ENCODE data around the gene ZNF716.
"Not testable (repeated sequence)": the region's sequence is repeated elsewhere in the genome, so short reads cannot be mapped to it uniquely, and the experiment has no call there.

The ZNF716 gene

DNA sequence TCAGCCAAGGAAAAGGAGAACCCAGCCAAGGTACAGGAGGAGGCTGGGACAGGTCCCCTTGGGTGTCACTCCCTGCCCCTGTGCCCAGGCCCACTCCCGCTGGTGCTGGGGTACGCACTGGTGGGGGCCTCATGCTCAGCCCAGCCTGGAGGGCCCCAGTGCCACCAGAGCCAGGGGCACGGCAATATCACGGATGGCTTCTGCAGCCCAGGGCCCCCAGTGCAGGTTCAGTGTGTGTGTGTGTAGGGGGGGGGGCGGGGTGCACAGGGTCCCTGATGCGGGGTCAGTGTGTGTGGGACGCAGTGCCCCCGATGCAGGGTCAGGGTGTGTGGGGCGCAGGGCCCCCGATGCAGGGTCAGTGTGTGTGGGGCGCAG, 23.4 kb upstream of the ZNF716 start:
- DNase-seq (ENCODE audit: low read depth in 2 of 2): no peak

DNA sequence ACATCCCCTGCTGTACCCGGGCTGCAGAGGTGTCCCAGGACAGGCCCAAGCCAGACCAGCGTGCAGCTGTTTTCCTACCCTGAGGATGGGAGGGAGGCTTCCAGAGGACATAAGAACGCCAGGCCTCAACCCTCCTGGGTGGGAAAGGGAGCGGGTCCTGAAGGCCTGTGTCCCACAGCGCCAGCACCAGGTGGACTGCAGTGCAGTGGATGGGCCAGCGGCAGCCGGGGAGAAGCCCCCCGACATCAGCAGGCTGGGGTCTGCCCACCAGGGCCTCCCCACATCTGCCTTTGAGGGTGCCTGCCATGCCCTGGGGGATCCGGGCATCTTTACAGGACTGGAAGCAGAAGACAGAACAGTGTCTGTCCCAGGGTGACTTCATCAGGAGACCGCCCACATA, 22.8 kb upstream of the ZNF716 start:
- no peak for DNase-seq (ENCODE audit: low read depth in 2 of 2)

DNA sequence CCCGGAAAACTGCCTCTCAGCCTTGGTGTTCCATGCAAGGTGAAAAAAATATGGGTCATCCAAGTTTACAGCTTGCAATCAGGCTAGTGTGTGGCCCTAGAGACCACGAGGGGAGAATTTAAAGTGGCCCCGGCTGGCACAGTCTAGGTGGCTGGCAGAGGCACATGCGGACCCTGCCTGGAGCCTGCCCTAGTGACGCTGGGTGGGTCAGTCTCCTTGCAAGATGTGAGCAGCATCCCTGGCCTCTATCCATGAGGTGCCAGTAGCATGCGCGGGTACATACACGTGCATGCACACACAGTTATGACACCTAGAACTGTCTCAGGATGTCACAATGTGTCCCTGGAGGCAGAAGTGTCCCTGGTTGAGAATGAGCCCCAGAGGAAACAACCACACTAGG, 22.4 kb upstream of the ZNF716 start:
- no peak for DNase-seq (ENCODE audit: low read depth in 2 of 2)

DNA sequence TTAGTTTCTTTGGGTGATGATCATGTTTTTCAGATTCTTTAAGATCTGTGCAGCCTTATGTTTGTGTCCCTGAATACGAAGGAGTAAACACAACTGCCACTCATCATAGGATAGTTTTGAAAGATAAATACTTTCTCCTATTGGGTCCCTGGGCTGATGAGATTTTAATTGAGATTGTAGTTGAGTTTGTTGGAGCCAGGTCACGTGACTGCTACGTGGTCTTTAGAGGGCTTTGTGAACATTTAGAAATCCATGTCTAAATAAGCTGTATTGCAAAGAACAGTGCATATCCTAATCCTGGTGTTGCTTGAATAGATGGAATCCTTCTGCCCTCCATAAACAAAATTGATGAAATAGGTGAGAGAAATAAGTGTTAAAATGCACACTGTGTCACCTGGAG, 17.4 kb upstream of the ZNF716 start:
- DNase-seq (ENCODE audit: low read depth in 2 of 2): no peak

DNA sequence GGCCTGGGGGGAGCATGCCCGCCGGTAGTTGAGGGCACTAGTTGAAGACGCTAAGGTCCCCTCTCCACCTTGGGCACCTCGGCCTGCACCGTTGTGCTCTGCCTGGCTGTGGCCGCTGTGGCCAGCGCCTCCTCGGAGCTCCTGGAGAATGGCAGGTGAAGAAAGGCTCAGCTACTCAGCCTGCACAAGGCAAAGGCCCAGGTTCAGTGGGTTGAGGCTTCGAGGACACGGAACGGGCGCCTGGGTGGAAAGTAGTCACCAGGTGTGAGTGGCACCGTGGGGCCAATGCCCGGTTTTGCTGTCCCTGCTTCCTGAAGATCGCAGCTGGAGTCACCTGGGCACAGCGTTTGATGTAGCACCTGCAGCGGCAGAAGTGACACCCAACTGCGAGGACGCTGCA, 12.4 kb upstream of the ZNF716 start:
- no peak for DNase-seq (ENCODE audit: low read depth in 2 of 2)

DNA sequence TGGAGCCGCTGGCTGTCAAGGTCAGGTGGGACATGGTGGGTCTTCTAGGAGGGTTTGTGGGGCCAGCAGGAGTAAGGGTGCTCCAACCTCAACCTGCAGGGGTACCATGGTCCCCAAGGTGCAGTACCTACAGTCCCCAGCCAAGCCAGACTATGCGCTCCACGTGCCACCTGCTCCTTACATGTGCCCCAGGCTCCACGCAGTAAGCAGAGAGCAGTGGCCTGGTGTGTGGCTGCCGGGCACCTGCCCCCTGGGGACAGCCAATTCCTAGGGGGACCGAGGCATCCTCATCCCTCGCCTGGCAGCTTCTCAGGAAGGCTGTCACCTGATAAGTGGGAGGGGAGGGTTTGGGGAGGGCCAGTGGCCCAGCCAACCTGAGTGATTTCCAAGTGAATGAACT, 11.7 kb upstream of the ZNF716 start:
- no peak for DNase-seq (ENCODE audit: low read depth in 2 of 2)

DNA sequence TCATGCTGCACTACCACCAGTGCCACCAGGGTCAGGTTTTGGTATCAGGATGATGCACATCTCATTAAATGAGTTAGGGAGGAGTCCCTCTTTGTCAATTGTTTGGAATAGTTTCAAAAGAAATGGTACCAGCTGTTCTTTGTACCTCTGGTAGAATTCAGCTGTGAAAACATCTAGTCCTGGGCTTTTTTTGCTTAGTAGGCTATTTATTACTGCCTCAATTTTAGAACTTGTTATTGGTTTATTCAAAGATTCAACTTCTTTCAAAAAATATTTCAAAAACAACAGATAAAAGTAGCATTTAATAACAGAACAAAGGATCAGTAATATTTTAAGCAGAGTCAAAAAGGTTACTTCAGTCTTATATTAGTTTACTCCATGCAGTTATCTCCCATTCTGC, 6.4 kb upstream of the ZNF716 start:
- DNase-seq (ENCODE audit: low read depth in 2 of 2): no peak

DNA sequence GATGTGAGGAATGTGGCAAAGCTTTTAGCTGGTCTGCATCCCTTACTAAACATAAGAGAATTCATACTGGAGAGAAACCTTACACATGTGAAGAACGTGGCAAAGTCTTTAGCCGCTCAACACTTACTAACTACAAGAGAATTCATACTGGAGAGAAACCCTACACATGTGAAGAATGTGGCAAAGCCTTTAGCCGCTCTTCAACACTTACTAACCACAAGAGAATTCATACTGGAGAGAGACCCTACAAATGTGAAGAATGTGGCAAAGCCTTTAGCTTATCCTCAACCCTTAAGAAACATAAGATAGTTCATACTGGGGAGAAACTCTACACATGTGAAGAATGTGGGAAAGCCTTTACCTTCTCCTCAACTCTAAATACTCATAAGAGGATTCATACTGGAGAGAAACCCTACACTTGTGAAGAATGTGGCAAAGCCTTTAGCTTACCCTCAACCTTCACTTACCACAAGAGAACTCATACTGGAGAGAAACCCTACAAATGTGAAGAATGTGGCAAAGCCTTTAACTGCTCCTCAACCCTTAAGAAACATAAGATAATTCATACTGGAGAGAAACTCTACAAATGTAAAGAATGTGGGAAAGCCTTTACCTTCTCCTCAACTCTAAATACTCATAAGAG, 19.3 kb downstream of the ZNF716 start:
- DNase-seq (ENCODE audit: low read depth in 2 of 2): not testable (repeated sequence)

DNA sequence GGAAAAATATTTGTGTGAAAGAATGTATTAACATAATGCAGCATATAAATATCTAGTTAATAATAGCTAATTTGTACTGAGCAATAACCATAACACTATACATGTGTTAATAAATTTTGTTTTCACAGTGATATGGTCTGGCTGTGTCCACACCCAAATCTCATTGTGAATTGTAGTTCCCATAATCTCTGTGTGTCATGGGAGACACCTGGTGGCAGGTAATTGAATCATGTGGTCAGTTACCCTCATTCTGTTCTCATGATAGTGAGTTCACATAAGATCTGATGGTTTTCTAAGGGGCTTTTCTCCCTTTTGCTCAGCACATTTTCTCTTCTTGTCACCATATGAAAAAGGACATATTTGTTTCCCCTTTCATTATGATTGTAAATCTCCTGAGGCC, 30.3 kb downstream of the ZNF716 start:
- DNase-seq (ENCODE audit: low read depth in 2 of 2): not testable (repeated sequence)

DNA sequence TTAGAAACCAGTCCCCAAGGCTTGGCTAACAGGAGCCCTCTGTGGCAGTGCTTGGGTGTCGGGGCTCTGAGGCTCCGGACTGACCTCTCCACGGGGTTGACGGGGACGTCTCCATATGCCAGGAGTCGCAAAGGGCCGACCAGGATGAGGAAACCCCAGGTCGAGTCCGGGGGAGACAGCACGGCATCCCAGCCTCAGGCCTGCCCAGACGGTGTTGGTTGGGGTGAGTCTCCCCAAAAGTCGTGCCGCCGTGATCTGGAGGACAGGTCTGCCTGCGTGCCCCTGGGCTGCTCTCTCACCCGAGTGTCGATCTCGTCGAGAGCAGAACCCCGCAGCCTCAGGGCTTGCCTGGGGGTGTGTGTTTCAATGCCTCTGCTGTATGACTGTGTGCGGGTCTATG, 35.0 kb downstream of the ZNF716 start:
- DNase-seq (ENCODE audit: low read depth in 2 of 2): not testable (repeated sequence)

DNA sequence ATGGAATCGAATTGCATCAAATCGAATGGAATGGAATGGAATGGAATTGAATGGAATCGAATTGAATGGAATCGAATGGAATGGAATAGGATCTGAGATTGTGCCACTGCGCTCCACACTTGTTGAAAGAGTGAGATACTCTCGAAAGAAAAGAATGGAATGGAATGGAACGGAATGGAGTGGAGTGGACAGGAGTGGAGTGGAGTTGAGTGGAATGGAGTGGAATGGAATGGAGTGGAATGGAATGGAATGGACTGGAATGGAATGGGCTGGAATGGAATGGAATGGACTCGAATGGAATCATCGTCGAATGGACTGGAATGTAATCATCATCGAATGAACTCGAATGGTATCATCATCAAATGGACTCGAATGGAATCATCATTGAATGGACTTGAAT, 38.0 kb downstream of the ZNF716 start:
- DNase-seq (ENCODE audit: low read depth in 2 of 2): no peak

DNA sequence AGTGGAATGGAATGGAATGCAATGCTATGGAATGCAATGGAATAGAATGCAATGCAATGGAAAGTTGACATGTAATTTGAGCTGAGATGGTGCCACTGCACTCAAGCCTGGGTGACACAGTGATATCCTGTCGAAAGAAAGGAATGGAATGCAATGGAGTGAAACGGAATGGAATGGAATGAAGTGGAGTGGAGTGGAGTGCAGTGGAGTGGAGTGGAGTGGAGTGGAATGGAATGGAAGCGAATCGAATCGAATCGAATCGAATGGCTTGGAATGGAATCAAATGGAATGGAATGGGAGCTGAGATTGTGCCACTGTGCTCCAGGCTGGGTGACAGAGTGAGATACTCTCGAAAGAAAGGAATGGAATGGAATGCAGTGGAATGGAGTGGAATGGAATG, 45.1 kb downstream of the ZNF716 start:
- not testable (repeated sequence) for DNase-seq (ENCODE audit: low read depth in 2 of 2)

DNA sequence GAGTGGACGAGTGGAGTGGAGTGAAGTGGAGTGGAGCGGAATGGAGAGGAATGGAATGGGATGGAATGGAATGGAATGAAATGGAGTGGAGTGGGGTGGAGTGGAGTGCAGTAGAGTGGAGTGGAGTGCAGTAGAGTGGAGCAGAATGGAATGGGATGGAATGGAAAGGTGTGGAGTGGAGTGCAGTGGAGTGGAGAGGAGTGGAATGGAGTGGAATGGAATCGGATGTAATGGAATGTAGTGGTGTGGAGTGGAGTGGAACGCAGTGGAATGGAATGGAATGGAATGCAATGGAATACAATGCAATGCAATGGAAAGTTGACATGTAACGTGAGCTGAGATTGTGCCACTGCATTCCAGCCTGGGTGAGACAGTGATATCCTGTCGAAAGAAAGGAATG, 46.4 kb downstream of the ZNF716 start:
- no peak for DNase-seq (ENCODE audit: low read depth in 2 of 2)

DNA sequence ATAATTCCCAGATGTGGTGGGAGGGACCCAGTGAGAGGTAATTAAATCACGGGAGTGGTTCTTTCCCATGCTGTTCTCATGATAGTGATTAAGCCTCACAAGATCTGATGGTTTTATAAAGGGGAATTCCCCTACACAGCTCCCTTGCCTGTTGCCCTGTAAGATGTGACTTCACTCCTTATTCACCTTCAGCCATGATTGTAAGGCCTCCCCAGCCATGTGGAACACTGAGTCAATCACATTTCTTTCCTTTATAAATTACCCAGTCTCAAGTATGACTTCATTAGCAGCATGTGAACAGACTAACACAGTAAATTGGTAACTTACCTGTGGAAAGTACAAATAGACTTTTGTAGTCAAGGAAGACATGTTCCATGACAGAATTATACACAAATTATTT, 55.2 kb downstream of the ZNF716 start:
- DNase-seq (ENCODE audit: low read depth in 2 of 2): no peak

Data from stimulated activated CD4-positive, alpha-beta T cell treated with anti-CD3 and anti-CD28 coated beads, Interleukin-12 subunit alpha, Interleukin-12 subunit beta, amount 100 ng/mL, for 24 hours (primary cell).